ENCODE measurements around the gene GJC1.

The GJC1 gene

GRCh38 chr17:44769647-44770084, 60.4 kb downstream of the GJC1 start:
- Histone ChIP-seq H3K36me3 (ENCODE audit: insufficient read depth, insufficient read length, low read length) (no peaks in the 10 kb centered on the region), H3K4me1 (ENCODE audit: insufficient read depth, insufficient read length) (peaks cover 29% of the 10 kb centered on the region), H3K27me3 (ENCODE audit: insufficient read depth, insufficient read length) (no peaks in the 10 kb centered on the region), H3K9me3 (ENCODE audit: insufficient read depth, low read length) (no peaks in the 10 kb centered on the region), H3K9ac (ENCODE audit: insufficient read length, low read depth) (no peak overlapping the region), H3K4me3 (ENCODE audit: insufficient read length, low read depth) (no peak overlapping the region)
- TF ChIP-seq SUZ12 (IDR thresholded peaks at IDR 0.05; ENCODE audit: extremely low read depth, insufficient read depth, insufficient read length) (no peak), ZNF274 (IDR thresholded peaks at IDR 0.05; ENCODE audit: low read depth, low read length) (no peak), YY1 (IDR thresholded peaks at IDR 0.05; ENCODE audit: insufficient read depth, insufficient read length) (no peak)
- DNase-seq (ENCODE audit: low read depth, low spot score), result no peak

- Histone ChIP-seq H3K27me3 (ENCODE audit: insufficient read depth, insufficient read length) (no peaks in the 10 kb centered on the region), H3K36me3 (ENCODE audit: insufficient read depth, insufficient read length, low read length) (no peaks in the 10 kb centered on the region), H3K4me1 (ENCODE audit: insufficient read depth, insufficient read length) (peaks cover 26% of the 10 kb centered on the region), H3K4me3 (ENCODE audit: insufficient read length, low read depth) (no peak overlapping the region), H3K9me3 (ENCODE audit: insufficient read depth, low read length) (no peaks in the 10 kb centered on the region), H3K9ac (ENCODE audit: insufficient read length, low read depth) (no peak overlapping the region)
- TF ChIP-seq ZNF274 (IDR thresholded peaks at IDR 0.05; ENCODE audit: low read depth, low read length) (no peak), SUZ12 (IDR thresholded peaks at IDR 0.05; ENCODE audit: extremely low read depth, insufficient read depth, insufficient read length) (no peak), YY1 (IDR thresholded peaks at IDR 0.05; ENCODE audit: insufficient read depth, insufficient read length) (no peak)
- no peak for DNase-seq (ENCODE audit: low read depth, low spot score)
Observed at GRCh38 chr17:44769230-44769629, 60.9 kb downstream of the GJC1 start.

GRCh38 chr17:44768505-44769142, 61.5 kb downstream of the GJC1 start:
- no peak for TF ChIP-seq ZNF274 (IDR thresholded peaks at IDR 0.05; ENCODE audit: low read depth, low read length)
- TF ChIP-seq YY1 (IDR thresholded peaks at IDR 0.05; ENCODE audit: insufficient read depth, insufficient read length), result no peak
- TF ChIP-seq SUZ12 (IDR thresholded peaks at IDR 0.05; ENCODE audit: extremely low read depth, insufficient read depth, insufficient read length), result no peak
- H3K9me3 ChIP-seq (ENCODE audit: insufficient read depth, low read length), result no peaks in the 10 kb centered on the region
- H3K4me1 ChIP-seq (ENCODE audit: insufficient read depth, insufficient read length), result peaks cover 26% of the 10 kb centered on the region
- no peaks in the 10 kb centered on the region for H3K36me3 ChIP-seq (ENCODE audit: insufficient read depth, insufficient read length, low read length)
- H3K27me3 ChIP-seq (ENCODE audit: insufficient read depth, insufficient read length), result no peaks in the 10 kb centered on the region
- DNase-seq (ENCODE audit: low read depth, low spot score), result no peak
- no peak overlapping the region for H3K9ac ChIP-seq (ENCODE audit: insufficient read length, low read depth)
- H3K4me3 ChIP-seq (ENCODE audit: insufficient read length, low read depth), result no peak overlapping the region

- H3K36me3 ChIP-seq (ENCODE audit: insufficient read depth, insufficient read length, low read length), result no peaks in the 10 kb centered on the region
- DNase-seq (ENCODE audit: low read depth, low spot score), result no peak
- no peak overlapping the region for H3K9ac ChIP-seq (ENCODE audit: insufficient read length, low read depth)
Observed at GRCh38 chr17:44767493-44767892, 62.6 kb downstream of the GJC1 start.

GRCh38 chr17:44766409-44767038, 63.6 kb downstream of the GJC1 start:
- Histone ChIP-seq H3K36me3 (ENCODE audit: insufficient read depth, insufficient read length, low read length) (no peaks in the 10 kb centered on the region), H3K27me3 (ENCODE audit: insufficient read depth, insufficient read length) (no peaks in the 10 kb centered on the region), H3K4me1 (ENCODE audit: insufficient read depth, insufficient read length) (peaks cover 26% of the 10 kb centered on the region), H3K4me3 (ENCODE audit: insufficient read length, low read depth) (no peak overlapping the region), H3K9ac (ENCODE audit: insufficient read length, low read depth) (no peak overlapping the region), H3K9me3 (ENCODE audit: insufficient read depth, low read length) (no peaks in the 10 kb centered on the region)
- DNase-seq (ENCODE audit: low read depth, low spot score), result no peak
- TF ChIP-seq SUZ12 (IDR thresholded peaks at IDR 0.05; ENCODE audit: extremely low read depth, insufficient read depth, insufficient read length), result no peak
- TF ChIP-seq ZNF274 (IDR thresholded peaks at IDR 0.05; ENCODE audit: low read depth, low read length), result no peak
- no peak for TF ChIP-seq YY1 (IDR thresholded peaks at IDR 0.05; ENCODE audit: insufficient read depth, insufficient read length)

More at GRCh38 chr17:44767493-44767892, 62.6 kb downstream of the GJC1 start:
- Histone ChIP-seq H3K4me3 (ENCODE audit: insufficient read length, low read depth) (no peak overlapping the region), H3K4me1 (ENCODE audit: insufficient read depth, insufficient read length) (peaks cover 26% of the 10 kb centered on the region), H3K9me3 (ENCODE audit: insufficient read depth, low read length) (no peaks in the 10 kb centered on the region), H3K27me3 (ENCODE audit: insufficient read depth, insufficient read length) (no peaks in the 10 kb centered on the region)
- TF ChIP-seq YY1 (IDR thresholded peaks at IDR 0.05; ENCODE audit: insufficient read depth, insufficient read length), result no peak
- no peak for TF ChIP-seq ZNF274 (IDR thresholded peaks at IDR 0.05; ENCODE audit: low read depth, low read length)
- no peak for TF ChIP-seq SUZ12 (IDR thresholded peaks at IDR 0.05; ENCODE audit: extremely low read depth, insufficient read depth, insufficient read length)

GRCh38 chr17:44765965-44766364, 64.1 kb downstream of the GJC1 start:
- peaks cover 29% of the 10 kb centered on the region for H3K4me1 ChIP-seq (ENCODE audit: insufficient read depth, insufficient read length)
- H3K4me3 ChIP-seq (ENCODE audit: insufficient read length, low read depth), result no peak overlapping the region
- no peaks in the 10 kb centered on the region for H3K9me3 ChIP-seq (ENCODE audit: insufficient read depth, low read length)
- H3K27me3 ChIP-seq (ENCODE audit: insufficient read depth, insufficient read length), result peaks cover 2% of the 10 kb centered on the region
- no peaks in the 10 kb centered on the region for H3K36me3 ChIP-seq (ENCODE audit: insufficient read depth, insufficient read length, low read length)
- no peak overlapping the region for H3K9ac ChIP-seq (ENCODE audit: insufficient read length, low read depth)
- TF ChIP-seq SUZ12 (IDR thresholded peaks at IDR 0.05; ENCODE audit: extremely low read depth, insufficient read depth, insufficient read length) (no peak), ZNF274 (IDR thresholded peaks at IDR 0.05; ENCODE audit: low read depth, low read length) (no peak), YY1 (IDR thresholded peaks at IDR 0.05; ENCODE audit: insufficient read depth, insufficient read length) (no peak)
- no peak for DNase-seq (ENCODE audit: low read depth, low spot score)

- no peak overlapping the region for H3K9ac ChIP-seq (ENCODE audit: insufficient read length, low read depth)
- no peak for DNase-seq (ENCODE audit: low read depth, low spot score)
- H3K27me3 ChIP-seq (ENCODE audit: insufficient read depth, insufficient read length), result peaks cover 22% of the 10 kb centered on the region
- TF ChIP-seq YY1 (IDR thresholded peaks at IDR 0.05; ENCODE audit: insufficient read depth, insufficient read length), result no peak
- no peak for TF ChIP-seq SUZ12 (IDR thresholded peaks at IDR 0.05; ENCODE audit: extremely low read depth, insufficient read depth, insufficient read length)
- TF ChIP-seq ZNF274 (IDR thresholded peaks at IDR 0.05; ENCODE audit: low read depth, low read length), result no peak
- no peaks in the 10 kb centered on the region for H3K9me3 ChIP-seq (ENCODE audit: insufficient read depth, low read length)
- H3K36me3 ChIP-seq (ENCODE audit: insufficient read depth, insufficient read length, low read length), result no peaks in the 10 kb centered on the region
- peaks cover 32% of the 10 kb centered on the region for H3K4me1 ChIP-seq (ENCODE audit: insufficient read depth, insufficient read length)
- H3K4me3 ChIP-seq (ENCODE audit: insufficient read length, low read depth), result no peak overlapping the region
Observed at GRCh38 chr17:44763170-44763569, 66.9 kb downstream of the GJC1 start.
